HepG2 (cell line): ENCODE data around the gene TRAPPC12. TPM values are rescaled to one million over a fixed set of nuclear protein-coding genes. Genes with fewer than 3 reads are reported as not detected.

Experiments
- ATAC-seq: fragments of 200-7000 bp; cut with Tn5 transposase; 3 replicates; pipeline ENCODE4 v1.9.1; 2020; ENCODE audit warnings: mild to moderate bottlenecking, moderate library complexity
- BruUV-seq: library from RNA; stranded (reverse); fragments of 400-500 nt; replicated peaks from 2 replicates; lab custom pipeline; 2021; lab: Mats Ljungman, UMichigan
- CTCF ChIA-PET: fragments of 300-600 bp; formaldehyde crosslinking; extraction: SDS; loops from one replicate; lab custom pipeline; 2021; ENCODE audit warnings: low total read pairs, inconsistent platforms, low intra/inter-chr PET ratio; lab: Yijun Ruan, JAX
- POLR2A ChIA-PET: fragments of 350-600 bp; sonication (Branson Sonifier 250); formaldehyde crosslinking; loops from one replicate; lab custom pipeline; 2020; ENCODE audit warnings: antibody characterized with exemption, inconsistent platforms; lab: Yijun Ruan, JAX
- DNase-seq: peaks from one replicate; pipeline ENCODE4 v3.0.0-alpha.2; 2015; ENCODE audit warnings: low spot score
- FAIRE-seq: peaks from 3 replicates; lab custom pipeline; 2011; peaks lifted over from hg19 to GRCh38; lab: Jason Lieb, UNC
- H2AFZ ChIP-seq: one replicate; pipeline ENCODE4 v1.6.1; 2011; ENCODE audit warnings: low read length, inconsistent platforms
- H3K27ac ChIP-seq: fragments of 300-600 bp; 3 replicates; pipeline ENCODE4 v1.8.0; 2011; ENCODE audit warnings: mixed run types, mild to moderate bottlenecking, mixed read lengths, low read length, inconsistent platforms; ENCODE audit not compliant: insufficient read depth; ENCODE audit errors: extremely low read length
- H3K27me3 ChIP-seq, 2 experiments: fragments of 200-600 bp in 1 of 2; 2 replicates in 1 of 2; 3 replicates in 1 of 2; pipeline versions ENCODE4 v1.6.0 to v1.8.0; 2011; ENCODE audit warnings: low read length in 2 of 2, mild to moderate bottlenecking in 2 of 2, moderate library complexity in 2 of 2, inconsistent platforms in 1 of 2; ENCODE audit not compliant: insufficient read depth in 2 of 2, control insufficient read depth in 1 of 2
- H3K36me3 ChIP-seq, 2 experiments: fragments of 200-600 bp in 1 of 2; replicated peaks in 1 of 2; 2 replicates in 1 of 2; 3 replicates in 1 of 2; pipeline versions ENCODE4 v1.5.1 to v1.8.0; 2011; ENCODE audit warnings: low read length in 2 of 2, inconsistent platforms in 1 of 2; ENCODE audit not compliant: insufficient read depth in 2 of 2, control insufficient read depth in 1 of 2
- H3K4me1 ChIP-seq: 2 replicates; pipeline ENCODE4 v1.5.1; 2012; ENCODE audit warnings: low read length, inconsistent platforms; ENCODE audit not compliant: insufficient read depth
- H3K4me2 ChIP-seq: 2 replicates; pipeline ENCODE4 v1.6.0; 2011; ENCODE audit warnings: low read depth, low read length, inconsistent platforms
- H3K4me3 ChIP-seq, 3 experiments: fragments of 200-600 bp in 1 of 3; sonication (generic), shearing (Covaris generic) in 1 of 3; replicated peaks in 1 of 3; 2 replicates each; pipeline ENCODE4 v1.5.1; 2011 to 2016; ENCODE audit warnings: low read length in 3 of 3, inconsistent platforms in 2 of 3, low read depth in 2 of 3, mild to moderate bottlenecking in 2 of 3, control low read depth in 1 of 3, mixed read lengths in 1 of 3; ENCODE audit not compliant: insufficient read depth in 1 of 3
- H3K79me2 ChIP-seq: one replicate; pipeline ENCODE4 v1.6.1; 2011; ENCODE audit warnings: low read length, inconsistent platforms; ENCODE audit not compliant: insufficient read depth
- H3K9ac ChIP-seq: 2 replicates; pipeline ENCODE4 v1.6.0; 2011; ENCODE audit warnings: mild to moderate bottlenecking, low read depth, low read length, inconsistent platforms; ENCODE audit not compliant: insufficient read depth
- H3K9me3 ChIP-seq: 2 replicates; pipeline ENCODE4 v1.5.1; 2012; ENCODE audit warnings: mild to moderate bottlenecking, low read length
- H4K20me1 ChIP-seq: 2 replicates; pipeline ENCODE4 v1.6.0; 2011; ENCODE audit warnings: inconsistent platforms, mild to moderate bottlenecking, low read length, moderate library complexity; ENCODE audit not compliant: insufficient read depth
- CREB1 ChIP-seq, 2 experiments: fragments of 450-650 bp in 1 of 2; IDR thresholded peaks; 2 replicates each; pipeline ENCODE4 v1.6.1; 2016 to 2017; ENCODE audit warnings: control low read depth in 1 of 2, mild to moderate bottlenecking in 1 of 2, missing compliant biosample characterization in 1 of 2, missing genetic modification characterization in 1 of 2
- HNRNPK ChIP-seq: fragments of 200-400 bp; formaldehyde crosslinking; IDR thresholded peaks from 2 replicates; pipeline ENCODE4 v1.6.1; 2018; ENCODE audit warnings: low read length, low read depth, moderate library complexity, mild to moderate bottlenecking; ENCODE audit not compliant: poor library complexity, severe bottlenecking
- KAT7 ChIP-seq: IDR thresholded peaks from 2 replicates; pipeline ENCODE4 v1.6.1; 2018; ENCODE audit warnings: borderline replicate concordance, missing compliant biosample characterization
- NFE2 ChIP-seq: sonication (generic); formaldehyde crosslinking; IDR thresholded peaks from 2 replicates; pipeline ENCODE4 v1.4.0; 2020; ENCODE audit warnings: missing genetic modification reagents
- PCBP1 ChIP-seq: fragments of 200-400 bp; formaldehyde crosslinking; IDR thresholded peaks from 2 replicates; pipeline ENCODE4 v1.6.1; 2017; ENCODE audit warnings: mild to moderate bottlenecking, low read depth, low read length, borderline replicate concordance
- PCBP2 ChIP-seq: fragments of 200-400 bp; formaldehyde crosslinking; optimal IDR thresholded peaks from 2 replicates; pipeline ENCODE3; 2018; ENCODE audit warnings: low read length, low read depth; ENCODE audit not compliant: poor library complexity, severe bottlenecking
- POLR2AphosphoS5 ChIP-seq: IDR thresholded peaks from 2 replicates; pipeline ENCODE4 v1.6.1; 2012; ENCODE audit warnings: low read depth, low read length
- TFAP4 ChIP-seq: sonication (generic); IDR thresholded peaks from 2 replicates; pipeline ENCODE4 v1.6.1; 2016; ENCODE audit warnings: low read depth, borderline replicate concordance
- ZNF468 ChIP-seq: sonication (generic); formaldehyde crosslinking; IDR thresholded peaks from 2 replicates; pipeline ENCODE4 v1.8.0; 2022; ENCODE audit warnings: mild to moderate bottlenecking, moderate library complexity, missing genetic modification reagents
- ZNF768 ChIP-seq: sonication (generic); formaldehyde crosslinking; IDR thresholded peaks from 2 replicates; pipeline ENCODE4 v1.4.0; 2020; ENCODE audit warnings: missing genetic modification reagents
- WGBS: methylation state at CpG from one replicate; pipeline ENCODE4 v1.1.6; 2017; ENCODE audit warnings: low lambda C conversion rate; 5-methylcytosine and 5-hydroxymethylcytosine counted together
- in situ Hi-C: cut with HindIII; loops from 2 replicates; pipeline ENCODE4 v1.10.0; 2017; ENCODE audit warnings: low pct_unique_long_range_greater_than_20kb; ENCODE audit not compliant: extremely low pct_ligation_motif_present
- intact Hi-C: fragments of 100-400 bp; cut with micrococcal nuclease; formaldehyde crosslinking; loops from one replicate; pipeline ENCODE4 v1.10.0; 2022; ENCODE audit not compliant: unreplicated experiment
- polyA plus RNA-seq, 8 experiments: library from polyadenylated mRNA; depleted of rRNA in 3 of 8; stranded (reverse) in 7 of 8; unstranded in 1 of 8; fragments of >200 nt; fragmentation: Illumina TruSeq in 4 of 8; extraction: Trizol in 4 of 8; gene quantifications; 2 replicates each; pipeline versions ENCODE4 v1.2.1 to v1.2.3, GENCODE V29; 2011 to 2016; ENCODE audit warnings: low read depth in 4 of 8, missing spikeins in 1 of 8, mixed read lengths in 1 of 8; ENCODE audit not compliant: insufficient read depth in 1 of 8
- total RNA-seq, 5 experiments: library from RNA; depleted of rRNA; stranded (reverse); fragments of >200 nt; fragmentation: Illumina TruSeq; extraction: Trizol; gene quantifications; 2 replicates each; pipeline ENCODE4 v1.2.3, GENCODE V29; 2016; ENCODE audit warnings: low read depth in 1 of 5

TRAPPC12 gene
- total and polyA plus RNA-seq, 2 of the 13 experiments (the other 11 are each of a cell fraction or from before 2014, with no cell fraction given) = 46.4 to 97.7 TPM

GRCh38 chr2:3336844-3337243, 42.6 kb upstream of the TRAPPC12 start:
- intact Hi-C loops = no loop called here
- Histone ChIP-seq H3K27me3 (no peaks in the 10 kb centered on the region), H3K79me2 (no peaks in the 10 kb centered on the region), H3K4me3 (no peak overlapping the region), H3K4me2 (no peak overlapping the region), H4K20me1 (no peaks in the 10 kb centered on the region), H3K36me3 (peaks cover 23 to 53% of the 10 kb centered on the region in 2 experiments), H3K27ac (no peak overlapping the region), H3K9ac (no peak overlapping the region), H3K4me1 (no peaks in the 10 kb centered on the region), H3K9me3 (no peaks in the 10 kb centered on the region), H2AFZ (no peak overlapping the region)
- ATAC-seq (no peak), FAIRE-seq (no peak), DNase-seq (no peak)
- TF ChIP-seq TFAP4 (no peak), HNRNPK (peak; percentile 100), PCBP1 (peak; percentile 94), POLR2AphosphoS5 (no peak), ZNF468 (CRISPR knock-in tag) (no peak), PCBP2 (peak; percentile 98)
- WGBS = 96% methylated on average over 2 of the region's 2 CpGs
- ChIA-PET CTCF (no interaction called here), POLR2A (no interaction called here)
- in situ Hi-C loops = no loop called here
- BruUV-seq = no TSS peak

DNA sequence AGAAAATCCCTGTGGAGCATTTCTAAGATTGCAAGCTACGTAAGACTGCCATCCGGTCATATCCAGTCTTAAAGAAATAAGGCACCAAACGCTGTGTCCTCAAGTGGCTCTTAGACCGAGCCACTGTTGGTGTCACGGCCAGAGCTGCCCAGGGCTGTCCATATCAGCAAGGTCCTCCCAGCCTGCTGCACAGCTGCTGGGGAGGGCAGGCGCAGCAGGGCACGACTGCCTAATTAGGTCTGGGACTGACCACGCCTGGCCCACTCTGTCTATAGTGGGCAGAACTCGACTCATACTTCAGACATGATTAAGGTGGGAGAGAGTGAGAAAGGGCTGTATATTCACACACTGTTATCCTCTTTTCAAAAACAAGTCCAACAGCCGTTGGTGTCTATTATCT, 41.2 kb upstream of the TRAPPC12 start:
- 96% methylated on average over 10 of the region's 10 CpGs for WGBS

More for the DNA sequence above, 41.2 kb upstream of the TRAPPC12 start:
- FAIRE-seq = no peak
- H4K20me1 ChIP-seq = no peaks in the 10 kb centered on the region
- H3K79me2 ChIP-seq = no peaks in the 10 kb centered on the region
- H3K4me2 ChIP-seq = no peak overlapping the region
- no peak overlapping the region for H3K9ac ChIP-seq
- no peak for ATAC-seq
- H3K27ac ChIP-seq = no peak overlapping the region
- intact Hi-C loops (no loop called here), in situ Hi-C loops (no loop called here)
- DNase-seq = no peak
- ChIA-PET CTCF (no interaction called here), POLR2A (no interaction called here)
- no peaks in the 10 kb centered on the region for H3K4me1 ChIP-seq
- no peak overlapping the region for H3K4me3 ChIP-seq
- H3K9me3 ChIP-seq = no peaks in the 10 kb centered on the region
- no peak overlapping the region for H2AFZ ChIP-seq
- peaks cover 21 to 47% of the 10 kb centered on the region in 2 experiments for H3K36me3 ChIP-seq
- H3K27me3 ChIP-seq = no peaks in the 10 kb centered on the region
- TF ChIP-seq NFE2 (CRISPR knock-in tag) (no peak), ZNF768 (CRISPR knock-in tag) (peak; percentile 24; the same call in 1 of the 2 replicates), KAT7 (CRISPR knock-in tag) (no peak), CREB1 (IDR thresholded peaks at IDR 0.05) (no peak), CREB1 (CRISPR knock-in tag; IDR thresholded peaks at IDR 0.05) (no peak)
- BruUV-seq = no TSS peak
